Ovary (tissue), 9 donors: ENCODE data around the gene PLD2. TPM values are rescaled to one million over a fixed set of nuclear protein-coding genes. Genes with fewer than 3 reads are reported as not detected.

ENCODE experiments used
- DNase-seq, 5 donors: peaks; one replicate each; pipeline ENCODE4 v3.0.0-alpha.2; 2019 to 2020
- H3K27ac ChIP-seq, 2 donors: fragments of 200-600 bp; one replicate each; pipeline versions ENCODE4 v1.5.1 to v1.8.0; 2019 to 2022
- H3K27me3 ChIP-seq: fragments of 200-600 bp; one replicate; pipeline ENCODE4 v1.8.0; 2022
- H3K36me3 ChIP-seq: fragments of 200-600 bp; sonication (generic); one replicate; pipeline ENCODE4 v1.5.1; 2019
- H3K4me1 ChIP-seq: one replicate; pipeline ENCODE4 v1.8.1; 2013; ENCODE audit warnings: mild to moderate bottlenecking, moderate library complexity; ENCODE audit not compliant: insufficient read depth
- H3K4me3 ChIP-seq: fragments of 200-600 bp; sonication (generic); one replicate; pipeline ENCODE4 v1.5.1; 2017
- H3K9me3 ChIP-seq, 2 donors: fragments of 200-600 bp in 1 of 2; sonication (generic) in 1 of 2; one replicate each; pipeline versions ENCODE4 v1.5.1 to v1.8.1; 2013 to 2019; ENCODE audit warnings: mild to moderate bottlenecking in 1 of 2, moderate library complexity in 1 of 2
- CTCF ChIP-seq, 3 donors: fragments of 450-650 bp in 2 of 3; fragments of 200-600 bp in 1 of 3; IDR thresholded peaks; one replicate each; pipeline versions ENCODE4 v1.5.1 to v1.8.0; 2016 to 2022; ENCODE audit warnings: antibody characterized with exemption in 3 of 3, mild to moderate bottlenecking in 1 of 3
- EP300 ChIP-seq: sonication (generic); formaldehyde crosslinking; IDR thresholded peaks from one replicate; pipeline ENCODE4 v1.6.1; 2017; ENCODE audit warnings: antibody characterized with exemption
- POLR2A ChIP-seq: fragments of 450-650 bp; IDR thresholded peaks from one replicate; pipeline ENCODE4 v1.6.1; 2017; ENCODE audit warnings: antibody characterized with exemption, mild to moderate bottlenecking, moderate library complexity
- WGBS, 3 donors: extraction: QIAGEN DNeasy Blood & Tissue Kit in 1 of 3; methylation state at CpG; one replicate each; pipeline versions ENCODE4 v1.1.5 to v1.1.7; 2013 to 2017; 5-methylcytosine and 5-hydroxymethylcytosine counted together
- intact Hi-C, 4 donors: fragments of 100-400 bp; cut with DNase I; formaldehyde crosslinking; loops; one replicate each; pipeline versions ENCODE4 v1.11.0 to v1.15.1; 2022 to 2023
- polyA plus RNA-seq, 2 donors: library from polyadenylated mRNA; stranded (reverse); fragments of 200-250 nt in 1 of 2; fragments of 350-450 nt in 1 of 2; fragmentation: Illumina TruSeq in 1 of 2; extraction: RNeasy Lipid Tissue Mini Kit (QIAGEN cat#74804) in 1 of 2; gene quantifications; one replicate each; pipeline ENCODE4 v1.2.3, GENCODE V29; 2013 to 2014
- total RNA-seq, 7 donors: library from RNA; depleted of rRNA in 2 of 7; stranded (reverse); fragments of >200 nt in 2 of 7; fragmentation: NEBNext Ultra II Directional in 3 of 7; extraction: Animal tissue kit (Norgen Biotek cat#: 25700) in 3 of 7; gene quantifications; one replicate each; pipeline versions ENCODE4 v1.1.0 to v1.2.4, GENCODE V29; 2016 to 2023
- donor health status: DM: no; HTN: no; CAD: no; lungs with moderate emphysema.
- donor health status: DM: no; HTN: no; CAD: no.
- donor health status: Bipolar disorder and iron deficiency.
- donor health status: DM: yes; HTN: yes; CAD: no.
- donor health status: DM: no; HTN: no; CAD: no.
- donor health status: DM: yes; HTN: yes; CAD: no.

The PLD2 gene
- total and polyA plus RNA-seq, 9 donors: 16.2 to 53.3 (median 37.8) TPM

GRCh38 chr17:4766723-4767122 is 40.2 kb upstream of the PLD2 start:
- no peaks in the 10 kb centered on the region for H3K4me1 ChIP-seq
- WGBS, 3 donors: 83 to 89% (median 83%) methylated on average over 9 of the region's 9 CpGs
- intact Hi-C loops: no loop called here
- no peaks in the 10 kb centered on the region for H3K36me3 ChIP-seq
- DNase-seq: no peak
- no peaks in the 10 kb centered on the region for H3K9me3 ChIP-seq
- H3K4me3 ChIP-seq: no peak overlapping the region
- no peak overlapping the region for H3K27ac ChIP-seq
- H3K27me3 ChIP-seq: no peaks in the 10 kb centered on the region
- TF ChIP-seq CTCF (IDR thresholded peaks at IDR 0.05) (no peak), EP300 (no peak), POLR2A (no peak)

- Histone ChIP-seq H3K4me1 (no peaks in the 10 kb centered on the region), H3K9me3 (no peaks in the 10 kb centered on the region), H3K27me3 (no peaks in the 10 kb centered on the region), H3K27ac (no peak overlapping the region), H3K36me3 (no peaks in the 10 kb centered on the region), H3K4me3 (no peak overlapping the region)
- TF ChIP-seq POLR2A (no peak), CTCF (IDR thresholded peaks at IDR 0.05) (no peak), EP300 (no peak)
- DNase-seq: no peak
- WGBS, 3 donors: 77 to 87% (median 78%) methylated on average over 6 of the region's 6 CpGs
- intact Hi-C loops: no loop called here
Measured at GRCh38 chr17:4768298-4768697, 38.7 kb upstream of the PLD2 start.

- TF ChIP-seq CTCF (IDR thresholded peaks at IDR 0.05): no peak
- TF ChIP-seq EP300: no peak
- no peak for TF ChIP-seq POLR2A
- WGBS, 3 donors: 80 to 95% (median 89%) methylated on average over 2 of the region's 2 CpGs
- Histone ChIP-seq H3K36me3 (no peaks in the 10 kb centered on the region), H3K4me1 (no peaks in the 10 kb centered on the region), H3K9me3 (no peaks in the 10 kb centered on the region), H3K27me3 (no peaks in the 10 kb centered on the region), H3K4me3 (no peak overlapping the region), H3K27ac (no peak overlapping the region)
- no peak for DNase-seq
- intact Hi-C loops: no loop called here
Measured at GRCh38 chr17:4769628-4770027, 37.3 kb upstream of the PLD2 start.

- TF ChIP-seq CTCF (IDR thresholded peaks at IDR 0.05) (no peak), POLR2A (no peak), EP300 (no peak)
- Histone ChIP-seq H3K27me3 (no peaks in the 10 kb centered on the region), H3K4me1 (no peaks in the 10 kb centered on the region), H3K9me3 (no peaks in the 10 kb centered on the region), H3K4me3 (no peak within 1 kb of the TSS), H3K36me3 (no peaks in the 10 kb centered on the region), H3K27ac (no peak within 1 kb of the TSS)
- intact Hi-C loops: no loop called here
- no peak for DNase-seq
- 56 to 68% (median 58%) methylated on average over 13 of the region's 13 CpGs for WGBS, 3 donors
Measured at GRCh38 chr17:4771519-4772234, 35.3 kb upstream of the PLD2 start, which contains the start of gene TM4SF5. TSS of gene TM4SF5 (plus strand) at chr17:4771886. CDS start at chr17:4771923, 37 bp downstream.
